ENCODE results near the gene SNPH. TPM values are rescaled to one million over a fixed set of nuclear protein-coding genes. Genes with fewer than 3 reads are reported as not detected.

Gene SNPH
- total RNA-seq, 1 experiment from 2014 or later, result 15.8 TPM

DNA sequence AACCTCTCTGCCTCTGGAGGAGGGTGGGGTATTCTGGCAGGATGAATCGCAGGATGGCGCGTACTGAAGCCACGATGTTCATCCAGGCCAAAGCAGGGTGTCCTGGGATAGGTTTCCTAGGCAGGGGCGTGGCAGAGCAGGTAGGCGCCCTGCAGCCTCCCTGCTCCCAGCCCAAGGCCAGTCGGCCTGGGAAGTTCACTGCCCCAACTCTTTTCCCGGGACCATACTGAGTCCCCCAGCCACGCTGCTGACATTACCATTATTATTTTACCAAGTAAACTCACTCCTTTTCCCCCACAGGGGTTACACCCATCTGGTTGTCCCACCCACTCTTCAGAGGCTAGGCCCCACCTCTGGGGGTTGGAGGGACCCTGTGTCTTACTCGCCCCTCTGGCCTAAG is 41.1 kb downstream of the SNPH start:
- DNase-seq (ENCODE audit: low read depth), result no peak

DNA sequence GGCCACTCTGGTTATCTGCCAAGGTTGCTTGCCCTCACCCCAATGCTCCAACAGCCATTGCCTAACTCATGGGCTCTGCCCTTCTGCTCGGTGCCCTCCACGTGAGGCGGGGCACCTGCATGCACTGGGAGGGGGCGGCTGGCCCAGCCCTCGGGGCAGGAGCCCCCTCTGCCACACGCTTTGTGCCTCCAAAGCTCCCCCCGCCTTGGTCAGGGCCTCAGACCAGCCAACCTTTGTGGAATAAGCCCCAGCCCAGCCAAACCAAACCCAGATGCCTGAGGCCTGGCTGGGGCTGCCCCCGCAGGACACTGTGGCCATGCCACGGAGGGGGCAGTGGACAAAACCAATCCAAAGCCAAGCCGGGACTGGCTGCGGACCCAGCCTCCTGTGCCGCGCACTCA is 41.5 kb downstream of the SNPH start:
- DNase-seq (ENCODE audit: low read depth), result no peak

GRCh38 chr20:1308067-1308701 is 42.1 kb downstream of the SNPH start:
- DNase-seq (ENCODE audit: low read depth), result no peak

DNA sequence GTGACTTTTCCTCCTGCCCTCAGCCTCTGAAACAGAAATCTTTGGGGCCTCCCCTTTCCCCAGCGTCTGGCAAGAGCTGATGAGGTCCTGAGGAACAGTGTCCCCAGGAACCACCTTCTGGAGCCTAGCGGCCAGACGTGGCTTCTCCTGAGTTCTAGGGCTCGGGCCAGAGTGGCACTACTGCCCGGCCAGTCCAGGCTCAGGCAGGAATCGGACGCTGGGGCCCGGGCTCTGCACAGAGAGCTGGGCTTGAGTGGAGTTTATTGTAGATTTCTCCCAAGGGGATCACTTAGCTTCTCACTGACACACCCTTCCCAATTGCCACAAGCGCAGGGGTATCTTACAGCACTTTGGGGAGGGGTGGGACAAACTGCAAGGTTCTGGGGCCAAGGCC is 42.6 kb downstream of the SNPH start:
- DNase-seq (ENCODE audit: low read depth), result no peak

- DNase-seq (ENCODE audit: low read depth), result no peak
Measured at GRCh38 chr20:1309439-1309847, 43.3 kb downstream of the SNPH start.

DNA sequence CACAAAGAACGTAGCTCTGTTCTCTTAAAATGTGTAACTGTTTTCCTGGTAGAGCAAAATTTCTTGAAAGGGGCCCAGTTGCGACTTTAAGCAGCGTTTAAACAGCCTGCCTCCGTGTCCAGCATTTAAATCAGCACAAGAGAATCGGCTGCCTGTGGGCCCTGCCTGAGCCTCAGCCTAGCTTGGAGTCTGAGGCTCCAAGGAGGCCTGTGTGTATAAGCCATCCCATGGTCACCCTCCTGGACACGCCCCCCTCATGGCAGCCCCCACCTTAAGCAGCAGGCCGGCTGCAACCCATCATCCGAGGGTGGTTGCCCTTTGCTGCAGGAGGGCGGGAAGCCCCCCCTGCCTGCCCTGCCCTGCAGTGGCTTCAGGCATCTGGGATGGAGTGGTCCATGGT is 44.0 kb downstream of the SNPH start:
- DNase-seq (ENCODE audit: low read depth), result no peak

GRCh38 chr20:1310506-1311190 is 44.6 kb downstream of the SNPH start:
- no peak for DNase-seq (ENCODE audit: low read depth)

GRCh38 chr20:1312308-1312707 is 46.2 kb downstream of the SNPH start:
- no peak for DNase-seq (ENCODE audit: low read depth)

DNA sequence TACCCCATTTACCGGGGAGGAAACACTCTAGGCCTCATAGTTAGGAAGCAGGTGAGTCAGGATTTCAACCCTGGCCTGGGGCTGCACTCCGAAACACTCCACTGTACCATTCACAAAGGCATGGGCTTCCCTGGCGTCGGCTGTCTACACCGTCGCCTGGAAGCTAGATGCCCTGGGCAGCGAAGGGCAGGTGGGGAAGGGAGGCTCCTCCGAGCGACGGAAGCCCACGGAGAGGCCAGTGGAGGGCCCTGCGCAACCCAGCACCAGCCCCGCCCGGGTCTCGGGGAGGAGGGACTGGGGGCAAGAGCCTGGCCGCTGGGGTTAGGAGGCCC is 46.8 kb downstream of the SNPH start:
- DNase-seq (ENCODE audit: low read depth), result no peak

DNA sequence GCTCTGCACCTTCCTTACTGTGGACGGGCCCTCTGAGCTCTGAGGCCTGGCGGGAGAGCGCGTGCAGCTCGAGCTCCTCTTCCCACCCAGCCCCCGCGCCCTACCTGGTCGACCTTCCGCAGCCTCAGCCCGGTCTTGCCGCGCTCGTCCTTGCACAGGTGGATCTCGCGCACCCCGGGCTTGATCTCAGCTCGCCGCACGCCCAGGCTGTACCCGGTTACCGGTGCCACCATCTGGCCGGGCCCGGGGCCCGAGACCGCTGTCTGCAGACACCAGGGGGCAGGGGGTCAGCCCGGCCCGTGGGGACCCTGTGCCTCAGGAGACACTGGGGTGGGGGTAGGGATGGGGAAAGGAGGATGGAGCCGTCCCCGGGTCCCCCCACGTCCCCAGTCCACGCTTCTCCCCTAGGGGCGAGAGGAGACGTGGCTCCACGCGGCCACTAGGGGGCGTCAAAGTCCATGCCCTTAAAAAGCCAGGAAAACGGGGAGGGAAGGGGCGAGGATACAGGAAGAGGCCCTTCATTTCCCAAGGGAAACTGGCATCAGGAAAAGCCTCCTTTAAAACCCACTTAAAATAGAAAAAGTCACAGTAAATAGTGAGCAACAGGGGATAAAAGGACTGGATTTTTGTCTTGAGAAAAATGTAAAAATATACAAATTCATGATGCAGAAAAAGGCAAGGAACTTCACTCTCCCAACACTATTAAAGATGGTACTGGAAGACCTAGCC is 47.3 kb downstream of the SNPH start:
- peak; percentile 74 for DNase-seq (ENCODE audit: low read depth)

- DNase-seq (ENCODE audit: low read depth), result no peak
Measured at GRCh38 chr20:1315804-1316203, 49.7 kb downstream of the SNPH start.

DNA sequence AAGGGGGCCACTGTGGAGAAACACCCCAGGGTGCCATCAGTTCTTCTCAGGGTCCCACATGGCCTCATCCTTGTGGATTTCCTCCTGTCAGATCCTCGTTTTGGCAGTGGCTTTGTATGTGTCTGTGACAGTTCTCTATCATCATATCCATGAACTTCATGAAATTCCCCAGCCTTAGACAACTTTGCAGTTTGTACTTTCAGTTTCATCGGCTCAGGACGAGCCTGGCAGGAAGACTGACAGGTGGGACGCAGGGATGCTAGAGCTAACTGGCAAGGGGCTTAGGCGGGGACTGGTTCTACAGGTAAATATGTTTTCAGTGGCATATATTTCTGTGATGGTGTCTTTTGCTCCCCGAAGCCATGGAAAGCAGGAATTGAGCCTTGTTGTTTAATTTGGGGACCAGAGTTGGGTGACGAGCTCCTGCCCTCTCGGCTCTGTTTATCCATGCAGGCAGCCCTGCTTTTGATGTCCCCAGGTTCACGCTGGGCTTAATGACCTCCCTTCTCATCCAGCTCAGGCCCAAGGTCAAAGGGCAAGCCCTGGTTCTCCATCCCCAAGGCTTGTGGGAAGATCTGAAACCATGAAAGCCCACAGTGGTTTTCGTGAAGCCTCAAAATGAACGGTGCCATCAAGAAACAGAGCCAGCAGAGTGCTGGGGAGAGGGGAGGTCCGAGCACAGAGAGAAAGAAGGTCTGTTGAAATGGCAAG is 51.6 kb downstream of the SNPH start:
- no peak for DNase-seq (ENCODE audit: low read depth)

GRCh38 chr20:1319051-1319450 is 53.0 kb downstream of the SNPH start:
- no peak for DNase-seq (ENCODE audit: low read depth)

DNA sequence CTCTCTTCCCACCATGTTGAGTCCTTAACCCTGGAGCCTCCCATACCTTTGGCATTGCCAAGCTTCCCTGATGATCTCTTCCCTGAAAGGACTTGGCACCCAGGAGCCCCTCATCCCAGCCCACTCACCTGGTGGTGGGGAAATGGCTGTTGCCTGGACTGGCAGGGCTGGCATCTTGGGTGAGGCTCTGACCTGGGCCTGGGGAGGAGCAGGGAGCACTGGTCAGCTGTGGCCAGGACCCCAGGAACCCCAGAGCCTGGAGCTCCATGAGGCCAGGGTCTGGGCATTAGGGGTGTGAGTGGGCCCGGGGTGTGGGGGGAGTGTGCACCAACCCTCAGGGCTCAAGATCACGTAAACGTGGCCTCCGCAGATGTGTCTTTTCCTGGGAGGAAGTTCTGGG is 53.4 kb downstream of the SNPH start:
- DNase-seq (ENCODE audit: low read depth), result no peak

DNA sequence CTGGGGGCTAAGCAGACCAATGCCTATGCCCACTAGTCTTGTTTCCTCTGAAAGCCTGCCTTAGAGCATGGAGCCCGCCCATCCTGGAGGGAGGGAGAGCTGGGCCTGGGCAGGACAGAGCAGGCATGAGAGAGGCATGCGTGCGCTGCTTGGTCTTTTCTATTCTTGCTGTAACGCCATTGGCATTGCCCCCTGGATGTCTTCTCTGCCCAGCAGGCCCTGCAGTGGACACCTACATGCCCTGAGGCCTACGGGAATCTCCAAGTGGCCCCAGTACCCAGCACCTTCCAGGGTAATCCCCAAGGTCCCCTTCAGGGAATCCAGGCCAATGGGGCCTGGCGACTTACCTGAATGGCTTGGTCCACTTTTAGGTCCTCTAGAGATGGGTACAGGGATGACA is 53.9 kb downstream of the SNPH start:
- no peak for DNase-seq (ENCODE audit: low read depth)

GRCh38 chr20:1320902-1321653 is 55.0 kb downstream of the SNPH start:
- DNase-seq (ENCODE audit: low read depth), result peak; percentile 80

- no peak for DNase-seq (ENCODE audit: low read depth)
Measured at GRCh38 chr20:1321654-1321939, 55.5 kb downstream of the SNPH start.

DNA sequence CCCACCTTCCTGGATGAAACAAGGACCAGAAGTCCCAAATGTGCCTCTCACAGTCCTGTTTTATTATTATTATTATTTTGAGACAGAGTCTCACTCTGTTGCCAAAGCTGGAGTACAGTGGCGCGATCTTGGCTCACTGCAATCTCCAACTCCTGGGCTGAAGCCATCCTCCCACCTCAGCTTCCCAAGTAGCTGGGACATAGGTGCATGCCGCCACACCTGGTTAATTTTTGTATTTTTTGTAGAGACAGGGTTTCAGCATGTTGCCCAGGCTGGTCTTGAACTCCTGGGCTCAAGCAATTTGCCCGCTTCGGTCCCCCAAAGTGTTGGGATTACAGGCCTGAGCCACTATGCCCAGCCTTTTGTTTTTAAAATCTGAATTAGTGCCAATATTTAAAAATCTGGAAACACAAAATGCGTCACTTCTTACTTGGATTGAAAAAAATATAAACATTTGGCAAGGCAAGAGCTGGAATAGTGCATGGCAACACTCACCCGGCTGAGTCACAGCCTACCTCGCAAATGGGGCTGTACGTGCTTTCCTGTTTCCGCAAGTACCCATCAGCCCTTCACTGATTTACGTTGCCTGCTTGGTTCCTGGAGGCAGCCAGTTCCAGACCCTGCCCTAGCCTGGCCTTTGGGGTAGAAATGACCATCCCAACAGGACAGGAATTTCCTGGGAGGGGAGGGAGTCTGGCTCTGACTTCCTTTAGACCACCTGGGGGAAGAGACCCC is 56.6 kb downstream of the SNPH start:
- peak; percentile 80 for DNase-seq (ENCODE audit: low read depth)

- DNase-seq (ENCODE audit: low read depth), result peak; percentile 53
Measured at GRCh38 chr20:1323256-1323655, 57.2 kb downstream of the SNPH start.

DNA sequence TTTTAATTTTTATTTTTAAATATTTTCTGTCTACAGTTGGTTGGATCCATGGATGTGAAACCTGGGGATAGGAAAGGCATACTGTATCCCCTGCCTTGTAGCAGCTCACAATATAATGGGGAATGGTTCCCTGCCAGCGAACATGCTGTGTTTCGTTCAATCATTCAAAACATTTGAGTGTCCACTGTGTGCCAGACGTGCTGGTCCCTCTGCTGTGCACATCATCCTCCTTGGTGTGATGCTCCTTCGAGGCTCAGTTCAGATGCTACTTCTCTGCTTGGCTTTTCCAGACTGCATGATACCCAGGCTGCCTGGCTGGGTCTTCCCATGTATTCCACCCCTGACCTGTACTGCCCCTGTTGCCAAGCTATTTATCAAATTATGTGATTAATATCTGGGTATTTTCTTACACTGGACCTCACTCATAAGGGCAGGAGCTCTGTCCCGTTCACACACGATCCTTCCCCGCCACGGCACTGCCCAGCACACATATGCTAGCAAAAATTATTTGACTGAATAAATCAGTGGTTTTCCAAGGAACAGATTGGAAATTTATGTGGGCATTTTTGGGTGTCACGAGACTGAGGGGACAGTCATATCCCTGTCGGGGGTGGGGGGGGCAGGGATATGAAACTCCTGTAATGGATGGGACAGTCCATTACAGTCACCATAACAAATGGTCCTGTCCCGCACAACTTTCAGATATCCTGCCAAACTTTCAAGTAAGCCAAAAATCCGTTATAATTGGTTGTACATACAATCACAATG is 57.9 kb downstream of the SNPH start:
- DNase-seq (ENCODE audit: low read depth), result no peak

All from LHCN-M2 (cell line).